GM12878 (cell line): ENCODE measurements around the gene UROD. TPM values are rescaled to one million over a fixed set of nuclear protein-coding genes. Genes with fewer than 3 reads are reported as not detected.

Experiments
- ATAC-seq: fragments of 200-7000 bp; cut with Tn5 transposase; 3 replicates; pipeline ENCODE4 v1.9.1; 2020; ENCODE audit warnings: mild to moderate bottlenecking, moderate library complexity
- BruUV-seq: library from RNA; stranded (reverse); fragments of 400-500 nt; replicated peaks from 2 replicates; lab custom pipeline; 2021; lab: Mats Ljungman, UMichigan
- CTCF ChIA-PET: fragments of 300-600 bp; sonication (Branson Sonifier 250); formaldehyde crosslinking; extraction: SDS; loops from one replicate; lab custom pipeline; 2021; ENCODE audit warnings: inconsistent platforms; lab: Yijun Ruan, JAX
- POLR2A ChIA-PET: fragments of 350-600 bp; formaldehyde crosslinking; extraction: SDS; loops from one replicate; lab custom pipeline; 2021; ENCODE audit warnings: inconsistent platforms; lab: Charles Lee
- RAD21 ChIA-PET: fragments of 300-600 bp; sonication (Branson Sonifier 250); formaldehyde crosslinking; loops from one replicate; lab custom pipeline; 2023; ENCODE audit warnings: antibody characterized with exemption; ENCODE audit not compliant: unreplicated experiment; lab: Charles Lee
- SMC1A ChIA-PET: fragments of 300-600 bp; sonication (Branson Sonifier 250); formaldehyde crosslinking; loops from one replicate; lab custom pipeline; 2023; ENCODE audit not compliant: unreplicated experiment, uncharacterized antibody; lab: Charles Lee
- DNase-seq: peaks from one replicate; pipeline ENCODE4 v3.0.0-alpha.2; 2011; ENCODE audit warnings: low read depth, low spot score
- FAIRE-seq: peaks from 3 replicates; lab custom pipeline; 2011; peaks lifted over from hg19 to GRCh38; lab: Jason Lieb, UNC
- H2AFZ ChIP-seq: 2 replicates; pipeline ENCODE4 v1.6.0; 2011; ENCODE audit warnings: low read depth, low read length, control low read depth; ENCODE audit not compliant: control insufficient read depth
- H3K27ac ChIP-seq: 2 replicates; pipeline ENCODE4 v1.5.1; 2011; ENCODE audit warnings: control low read depth; ENCODE audit not compliant: control insufficient read depth, insufficient read depth
- H3K27me3 ChIP-seq, 2 experiments: replicated peaks in 1 of 2; 2 replicates each; pipeline versions ENCODE4 v1.6.0 to v1.6.1; 2011; ENCODE audit warnings: low read length in 1 of 2; ENCODE audit not compliant: control insufficient read depth in 2 of 2, insufficient read depth in 2 of 2
- H3K36me3 ChIP-seq, 2 experiments: 2 replicates each; pipeline ENCODE4 v1.5.1; 2011; ENCODE audit warnings: low read length in 1 of 2; ENCODE audit not compliant: control insufficient read depth in 2 of 2, insufficient read depth in 2 of 2
- H3K4me1 ChIP-seq: 2 replicates; pipeline ENCODE4 v1.6.1; 2011; ENCODE audit warnings: mild to moderate bottlenecking, low read length, moderate library complexity, mixed read lengths; ENCODE audit not compliant: control insufficient read depth, insufficient read depth
- H3K4me2 ChIP-seq: 2 replicates; pipeline ENCODE4 v1.6.0; 2011; ENCODE audit warnings: control low read depth; ENCODE audit not compliant: control insufficient read depth, insufficient read depth
- H3K4me3 ChIP-seq: fragments of 200-600 bp; sonication (generic); 2 replicates; pipeline ENCODE4 v1.5.1; 2016
- H3K79me2 ChIP-seq: 2 replicates; pipeline ENCODE4 v1.6.0; 2011; ENCODE audit warnings: low read length; ENCODE audit not compliant: control insufficient read depth, insufficient read depth
- H3K9ac ChIP-seq: 2 replicates; pipeline ENCODE4 v1.8.0; 2011; ENCODE audit warnings: low read length, control low read depth, mixed read lengths; ENCODE audit not compliant: control insufficient read depth, insufficient read depth
- H3K9me3 ChIP-seq: replicated peaks from 3 replicates; pipeline ENCODE4 v1.5.1; 2011; ENCODE audit warnings: mild to moderate bottlenecking, low read length; ENCODE audit not compliant: control insufficient read depth, insufficient read depth
- H4K20me1 ChIP-seq: 2 replicates; pipeline ENCODE4 v1.6.0; 2011; ENCODE audit not compliant: control insufficient read depth, insufficient read depth
- BMI1 ChIP-seq: fragments of 450-650 bp; IDR thresholded peaks from 2 replicates; pipeline ENCODE4 v1.6.1; 2016; ENCODE audit warnings: mild to moderate bottlenecking, moderate library complexity, borderline replicate concordance
- BRCA1 ChIP-seq: IDR thresholded peaks from 2 replicates; pipeline ENCODE4 v1.6.1; 2011; ENCODE audit warnings: low read depth, low read length, improper control_type of control experiment
- EED ChIP-seq: sonication (generic); IDR thresholded peaks from 2 replicates; pipeline ENCODE4 v1.6.1; 2016; ENCODE audit warnings: antibody characterized with exemption, low read depth
- IKZF1 ChIP-seq: fragments of 450-650 bp; conservative IDR thresholded peaks from 2 replicates; pipeline ENCODE4 v1.6.1; 2017; ENCODE audit warnings: antibody characterized with exemption, mild to moderate bottlenecking
- MYC ChIP-seq: IDR thresholded peaks from 2 replicates; pipeline ENCODE4 v1.6.1; 2011; ENCODE audit warnings: mild to moderate bottlenecking, low read length, moderate library complexity, inconsistent platforms; ENCODE audit not compliant: insufficient read depth, insufficient replicate concordance, insufficient read length, severe bottlenecking
- NRF1 ChIP-seq: conservative IDR thresholded peaks from 2 replicates; pipeline ENCODE4 v1.6.1; 2011; ENCODE audit warnings: mild to moderate bottlenecking, low read depth, low read length, improper control_type of control experiment
- SPI1 ChIP-seq: IDR thresholded peaks from 2 replicates; pipeline ENCODE4 v1.6.1; 2011; ENCODE audit warnings: low read depth, mild to moderate bottlenecking, low read length, moderate library complexity, borderline replicate concordance; ENCODE audit not compliant: insufficient read depth
- TCF7 ChIP-seq: IDR thresholded peaks from 2 replicates; pipeline ENCODE4 v1.6.1; 2014; ENCODE audit warnings: antibody characterized with exemption, borderline replicate concordance
- ZZZ3 ChIP-seq: IDR thresholded peaks from 2 replicates; pipeline ENCODE4 v1.6.1; 2011; ENCODE audit warnings: low read depth; ENCODE audit not compliant: control insufficient read depth, insufficient read length
- WGBS: methylation state at CpG from one replicate; pipeline ENCODE4 v1.1.6; 2016; ENCODE audit warnings: low lambda C conversion rate; ENCODE audit not compliant: insufficient replicate concordance, insufficient coverage; ENCODE audit errors: missing lambda C conversion rate; 5-methylcytosine and 5-hydroxymethylcytosine counted together
- in situ Hi-C: fragments of 300-500 bp; cut with MboI; formaldehyde crosslinking; loops from 9 replicates; pipeline ENCODE4 v1.14.3; 2018; ENCODE audit warnings: mixed read lengths
- intact Hi-C: fragments of 100-400 bp; cut with micrococcal nuclease; formaldehyde crosslinking; loops from one replicate; pipeline ENCODE4 v1.14.2; 2022; ENCODE audit not compliant: unreplicated experiment
- polyA plus RNA-seq, 11 experiments: library from polyadenylated mRNA; depleted of rRNA in 4 of 11; unstranded in 6 of 11; stranded (reverse) in 5 of 11; fragments of >200 nt; fragmentation: Nextera tagmentation in 4 of 11; fragmentation: Illumina TruSeq in 1 of 11; extraction: Ambion mirVana in 4 of 11; extraction: Trizol in 1 of 11; gene quantifications; 1 replicate in 1 of 11; 2 replicates in 10 of 11; pipeline versions ENCODE4 v1.2.1 to v1.2.3, GENCODE V29; 2011 to 2016; ENCODE audit warnings: inconsistent platforms in 2 of 11, missing spikeins in 2 of 11, low read depth in 1 of 11
- total RNA-seq, 4 experiments: library from RNA; depleted of rRNA in 3 of 4; stranded (reverse); fragments of >200 nt in 3 of 4; fragmentation: Illumina TruSeq in 1 of 4; extraction: Trizol in 1 of 4; gene quantifications; 2 replicates each; pipeline versions ENCODE4 v1.2.1 to v1.2.3, GENCODE V29; 2013 to 2021
- TF ChIP-seq, protein P1 (sequence below): IDR thresholded peaks from 2 replicates; pipeline ENCODE4 v1.6.1; 2011; ENCODE audit warnings: borderline replicate concordance, low read depth, mild to moderate bottlenecking, moderate library complexity, low read length; ENCODE audit not compliant: insufficient read depth, poor library complexity, severe bottlenecking

Gene UROD
- total and polyA plus RNA-seq, 10 of the 15 experiments (the other 5 are each of a cell fraction or from before 2014, with no cell fraction given): 65.8 to 330 (median 102) TPM

DNA sequence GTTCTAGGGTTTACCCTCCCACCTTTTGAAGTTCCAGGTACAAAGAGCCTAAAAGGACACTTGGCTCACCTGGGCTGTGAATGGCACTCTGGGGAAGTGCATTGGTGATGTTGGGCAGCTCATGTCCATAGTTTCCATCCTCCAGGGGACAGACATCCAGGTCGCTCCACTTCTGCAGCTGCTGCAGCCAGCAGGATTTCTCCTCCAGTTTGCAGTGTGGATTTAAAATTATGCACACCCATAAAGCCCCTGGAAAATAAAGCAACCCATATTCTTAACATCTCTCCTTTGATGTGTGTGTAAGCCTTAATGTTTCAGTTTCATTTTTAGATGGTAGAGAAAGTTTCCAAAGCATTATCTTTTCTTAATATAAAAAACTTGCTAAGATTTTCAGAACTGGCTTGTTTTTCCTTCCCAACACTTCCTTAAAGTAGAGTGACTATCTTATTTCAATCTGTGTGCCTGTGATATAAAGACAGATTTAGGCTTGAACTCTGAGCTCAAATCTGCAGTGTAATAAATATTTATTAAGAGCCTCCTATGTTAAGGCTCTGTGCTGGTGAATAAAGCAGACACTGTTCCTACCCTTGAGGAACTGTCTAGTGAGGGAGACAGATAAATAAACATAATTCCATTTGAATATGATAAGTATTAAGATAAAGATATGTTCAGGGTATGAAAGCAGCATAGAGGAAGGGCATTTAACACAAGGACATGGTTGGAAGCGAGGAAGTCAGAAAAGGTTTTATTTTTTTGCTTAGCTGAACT, 39.1 kb downstream of the UROD start:
- H3K27me3 ChIP-seq: no peaks in the 10 kb centered on the region
- no peak for TF ChIP-seq SPI1
- TF ChIP-seq, protein P1, sequence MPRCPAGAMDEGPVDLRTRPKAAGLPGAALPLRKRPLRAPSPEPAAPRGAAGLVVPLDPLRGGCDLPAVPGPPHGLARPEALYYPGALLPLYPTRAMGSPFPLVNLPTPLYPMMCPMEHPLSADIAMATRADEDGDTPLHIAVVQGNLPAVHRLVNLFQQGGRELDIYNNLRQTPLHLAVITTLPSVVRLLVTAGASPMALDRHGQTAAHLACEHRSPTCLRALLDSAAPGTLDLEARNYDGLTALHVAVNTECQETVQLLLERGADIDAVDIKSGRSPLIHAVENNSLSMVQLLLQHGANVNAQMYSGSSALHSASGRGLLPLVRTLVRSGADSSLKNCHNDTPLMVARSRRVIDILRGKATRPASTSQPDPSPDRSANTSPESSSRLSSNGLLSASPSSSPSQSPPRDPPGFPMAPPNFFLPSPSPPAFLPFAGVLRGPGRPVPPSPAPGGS: no peak
- TF ChIP-seq IKZF1: 0 out of 2 replicates have a peak, but pooled peaks have one; percentile 19
- TF ChIP-seq EED: peak; percentile 39; the same call in 1 of the 2 replicates
- no peak for TF ChIP-seq BMI1
- TF ChIP-seq ZZZ3: no peak
- TF ChIP-seq NRF1: no peak
- TF ChIP-seq MYC: no peak
- peak; percentile 82 for TF ChIP-seq TCF7
- no peak for TF ChIP-seq BRCA1
- ATAC-seq (peak; percentile 63), FAIRE-seq (peak; percentile 78), DNase-seq (no peak)
- in situ Hi-C loops (no loop called here), intact Hi-C loops (no loop called here)
- peak overlapping the region; percentile 27 for H3K27ac ChIP-seq
- peaks cover 31% of the 10 kb centered on the region for H3K4me1 ChIP-seq
- BruUV-seq: no TSS peak
- H3K4me3 ChIP-seq: no peak overlapping the region
- H2AFZ ChIP-seq: peak overlapping the region; percentile 54
- peak overlapping the region; percentile 66 for H3K4me2 ChIP-seq
- RAD21 ChIA-PET: interaction anchor here (0.8 to 1.9 kb wide), 12 partner anchors 15 to 492 kb away, joined by 3 to 6 read pairs (median 3); partner anchors contain the start of gene UROD
- WGBS: 46% methylated on average over 2 of the region's 2 CpGs
- SMC1A ChIA-PET: interaction anchor here (0.7 to 4.6 kb wide), 11 partner anchors 11 to 442 kb away, joined by 3 to 20 read pairs (median 4); partner anchors contain the start of gene UROD
- peak overlapping the region; percentile 43; the same call in 1 of the 2 replicates for H3K9ac ChIP-seq
- H3K79me2 ChIP-seq: no peaks in the 10 kb centered on the region
- H3K9me3 ChIP-seq: no peaks in the 10 kb centered on the region
- no peaks in the 10 kb centered on the region for H3K36me3 ChIP-seq
- POLR2A ChIA-PET: interaction anchor here (0.6 to 1.4 kb wide), 6 partner anchors 16 to 437 kb away, joined by 3 to 4 read pairs (median 3); partner anchors contain the start of genes ARMH1, HECTD3, TMEM53 and UROD
- CTCF ChIA-PET: interaction anchor here (0.6 to 3.2 kb wide), 9 partner anchors 9 to 388 kb away, joined by 3 to 13 read pairs (median 4); no protein-coding TSS in a partner anchor
- no peaks in the 10 kb centered on the region for H4K20me1 ChIP-seq
